ENCODE measurements around the gene CACNA2D2.

The CACNA2D2 gene

DNA sequence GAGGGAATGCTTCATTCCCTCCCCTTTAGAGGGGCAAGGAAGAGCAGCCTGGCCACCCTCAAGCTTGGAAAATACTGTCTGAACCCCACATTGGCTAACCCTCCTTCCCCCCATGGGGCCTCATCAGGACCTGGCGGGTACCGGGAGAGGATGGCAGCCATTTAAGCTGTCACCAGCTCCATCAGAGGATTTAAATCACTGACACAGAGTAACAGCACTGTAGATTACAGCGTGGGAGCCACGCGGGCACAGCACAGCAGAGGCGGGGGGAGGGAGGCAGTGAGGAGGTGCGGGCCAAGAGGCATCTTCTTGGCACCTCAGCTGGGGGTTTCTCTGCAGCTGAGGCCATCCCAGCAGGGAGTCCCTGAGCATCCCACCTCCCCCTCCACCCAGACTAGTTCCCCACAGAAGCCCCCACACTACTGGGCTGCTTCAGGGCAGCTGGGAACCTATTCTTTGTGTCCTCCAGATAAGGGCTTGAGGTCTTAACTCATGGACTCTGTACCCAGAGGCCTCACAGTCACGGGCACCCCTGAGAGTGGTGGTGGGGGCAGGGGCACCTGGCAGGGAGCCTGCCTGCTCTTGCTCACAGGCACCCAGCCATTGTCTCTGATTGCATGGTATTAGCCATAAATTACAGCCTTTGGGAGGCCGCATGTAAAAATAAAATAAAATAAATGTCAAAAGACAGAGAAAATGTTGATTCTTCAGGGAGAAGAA lies 21.9 kb upstream of the CACNA2D2 start:
- no peaks in the 10 kb centered on the region for H3K79me2 ChIP-seq (ENCODE audit: insufficient read depth, low read length)
- H3K4me3 ChIP-seq (ENCODE audit: low read depth, low read length, poor library complexity, severe bottlenecking), result no peak overlapping the region
- TF ChIP-seq, protein P1, sequence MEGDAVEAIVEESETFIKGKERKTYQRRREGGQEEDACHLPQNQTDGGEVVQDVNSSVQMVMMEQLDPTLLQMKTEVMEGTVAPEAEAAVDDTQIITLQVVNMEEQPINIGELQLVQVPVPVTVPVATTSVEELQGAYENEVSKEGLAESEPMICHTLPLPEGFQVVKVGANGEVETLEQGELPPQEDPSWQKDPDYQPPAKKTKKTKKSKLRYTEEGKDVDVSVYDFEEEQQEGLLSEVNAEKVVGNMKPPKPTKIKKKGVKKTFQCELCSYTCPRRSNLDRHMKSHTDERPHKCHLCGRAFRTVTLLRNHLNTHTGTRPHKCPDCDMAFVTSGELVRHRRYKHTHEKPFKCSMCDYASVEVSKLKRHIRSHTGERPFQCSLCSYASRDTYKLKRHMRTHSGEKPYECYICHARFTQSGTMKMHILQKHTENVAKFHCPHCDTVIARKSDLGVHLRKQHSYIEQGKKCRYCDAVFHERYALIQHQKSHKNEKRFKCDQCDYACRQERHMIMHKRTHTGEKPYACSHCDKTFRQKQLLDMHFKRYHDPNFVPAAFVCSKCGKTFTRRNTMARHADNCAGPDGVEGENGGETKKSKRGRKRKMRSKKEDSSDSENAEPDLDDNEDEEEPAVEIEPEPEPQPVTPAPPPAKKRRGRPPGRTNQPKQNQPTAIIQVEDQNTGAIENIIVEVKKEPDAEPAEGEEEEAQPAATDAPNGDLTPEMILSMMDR (IDR thresholded peaks at IDR 0.05; ENCODE audit: low read length), result no peak
- no peak for TF ChIP-seq EZH2 (IDR thresholded peaks at IDR 0.05; ENCODE audit: borderline replicate concordance, low read length)
- H3K4me2 ChIP-seq (ENCODE audit: low read length), result no peak overlapping the region
- no peak overlapping the region for H3K27ac ChIP-seq (ENCODE audit: low read depth, low read length, poor library complexity, severe bottlenecking)
- H3K9ac ChIP-seq (ENCODE audit: low read length), result no peak overlapping the region
- no peaks in the 10 kb centered on the region for H3K9me2 ChIP-seq (ENCODE audit: low read depth, low read length)
- no peaks in the 10 kb centered on the region for H3K4me1 ChIP-seq (ENCODE audit: insufficient read depth, low read length, severe bottlenecking)
- no peaks in the 10 kb centered on the region for H3F3A ChIP-seq (ENCODE audit: insufficient read depth, low read length)
- H3K27me3 ChIP-seq (ENCODE audit: insufficient read depth, low read length), result no peaks in the 10 kb centered on the region
- no peaks in the 10 kb centered on the region for H3K36me3 ChIP-seq (ENCODE audit: insufficient read depth, low read length)
- no peaks in the 10 kb centered on the region for H3K9me3 ChIP-seq (ENCODE audit: low read length)
- H4K20me1 ChIP-seq (ENCODE audit: insufficient read depth, low read length), result no peaks in the 10 kb centered on the region
- no peak overlapping the region for H2AFZ ChIP-seq (ENCODE audit: low read length)

DNA sequence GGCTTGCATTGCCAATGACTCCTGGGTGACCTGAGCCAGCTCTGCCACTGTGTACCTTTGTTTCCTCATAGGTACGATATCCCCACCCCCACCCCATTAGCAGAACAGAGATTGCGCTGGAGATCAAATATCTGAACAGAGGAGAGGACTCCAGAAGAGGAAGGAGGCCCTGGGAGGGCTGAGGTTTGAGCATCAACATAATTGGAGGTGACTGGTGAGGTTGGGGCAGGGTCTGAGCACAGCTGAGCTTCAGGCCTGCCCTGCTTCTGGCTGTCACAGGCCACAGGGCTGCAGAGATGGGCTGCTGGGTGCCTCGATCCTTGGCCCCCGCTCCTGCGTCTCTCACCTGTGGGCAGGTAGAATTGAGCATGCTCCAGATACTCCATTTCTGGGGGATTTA lies 21.3 kb upstream of the CACNA2D2 start:
- Histone ChIP-seq H3F3A (ENCODE audit: insufficient read depth, low read length) (no peaks in the 10 kb centered on the region), H3K27ac (ENCODE audit: low read depth, low read length, poor library complexity, severe bottlenecking) (no peak overlapping the region), H4K20me1 (ENCODE audit: insufficient read depth, low read length) (no peaks in the 10 kb centered on the region), H3K4me3 (ENCODE audit: low read depth, low read length, poor library complexity, severe bottlenecking) (no peak overlapping the region), H3K36me3 (ENCODE audit: insufficient read depth, low read length) (no peaks in the 10 kb centered on the region), H3K79me2 (ENCODE audit: insufficient read depth, low read length) (no peaks in the 10 kb centered on the region), H3K27me3 (ENCODE audit: insufficient read depth, low read length) (no peaks in the 10 kb centered on the region), H3K9ac (ENCODE audit: low read length) (no peak overlapping the region), H3K9me3 (ENCODE audit: low read length) (no peaks in the 10 kb centered on the region), H2AFZ (ENCODE audit: low read length) (no peak overlapping the region), H3K4me2 (ENCODE audit: low read length) (no peak overlapping the region), H3K4me1 (ENCODE audit: insufficient read depth, low read length, severe bottlenecking) (no peaks in the 10 kb centered on the region), H3K9me2 (ENCODE audit: low read depth, low read length) (no peaks in the 10 kb centered on the region)
- TF ChIP-seq, protein P1 (IDR thresholded peaks at IDR 0.05; ENCODE audit: low read length), result no peak
- TF ChIP-seq EZH2 (IDR thresholded peaks at IDR 0.05; ENCODE audit: borderline replicate concordance, low read length), result no peak

- H3K9me2 ChIP-seq (ENCODE audit: low read depth, low read length), result no peaks in the 10 kb centered on the region
- no peaks in the 10 kb centered on the region for H3K79me2 ChIP-seq (ENCODE audit: insufficient read depth, low read length)
- no peaks in the 10 kb centered on the region for H3K4me1 ChIP-seq (ENCODE audit: insufficient read depth, low read length, severe bottlenecking)
- H3K9me3 ChIP-seq (ENCODE audit: low read length), result no peaks in the 10 kb centered on the region
- no peaks in the 10 kb centered on the region for H4K20me1 ChIP-seq (ENCODE audit: insufficient read depth, low read length)
- H3K9ac ChIP-seq (ENCODE audit: low read length), result no peak overlapping the region
- H2AFZ ChIP-seq (ENCODE audit: low read length), result no peak overlapping the region
- H3K27ac ChIP-seq (ENCODE audit: low read depth, low read length, poor library complexity, severe bottlenecking), result no peak overlapping the region
- H3F3A ChIP-seq (ENCODE audit: insufficient read depth, low read length), result no peaks in the 10 kb centered on the region
- TF ChIP-seq EZH2 (IDR thresholded peaks at IDR 0.05; ENCODE audit: borderline replicate concordance, low read length), result no peak
- TF ChIP-seq, protein P1 (IDR thresholded peaks at IDR 0.05; ENCODE audit: low read length), result no peak
- no peaks in the 10 kb centered on the region for H3K27me3 ChIP-seq (ENCODE audit: insufficient read depth, low read length)
- no peak overlapping the region for H3K4me2 ChIP-seq (ENCODE audit: low read length)
- no peaks in the 10 kb centered on the region for H3K36me3 ChIP-seq (ENCODE audit: insufficient read depth, low read length)
- no peak overlapping the region for H3K4me3 ChIP-seq (ENCODE audit: low read depth, low read length, poor library complexity, severe bottlenecking)
These were observed 19.9 kb upstream of the CACNA2D2 start for GRCh38 chr3:50523279-50523811.

Data from OCI-LY1 (cell line).